SH-SY5Y (cell line): Measurements from ENCODE around the gene SLC6A2.

ENCODE experiments used
- GATA2 ChIP-seq: IDR thresholded peaks from 2 replicates; pipeline ENCODE4 v1.6.1; 2011; ENCODE audit warnings: mild to moderate bottlenecking, low read depth, low read length
- GATA3 ChIP-seq: IDR thresholded peaks from 2 replicates; pipeline ENCODE4 v1.6.1; 2011; ENCODE audit warnings: low read depth, mild to moderate bottlenecking, low read length, moderate library complexity

DNA sequence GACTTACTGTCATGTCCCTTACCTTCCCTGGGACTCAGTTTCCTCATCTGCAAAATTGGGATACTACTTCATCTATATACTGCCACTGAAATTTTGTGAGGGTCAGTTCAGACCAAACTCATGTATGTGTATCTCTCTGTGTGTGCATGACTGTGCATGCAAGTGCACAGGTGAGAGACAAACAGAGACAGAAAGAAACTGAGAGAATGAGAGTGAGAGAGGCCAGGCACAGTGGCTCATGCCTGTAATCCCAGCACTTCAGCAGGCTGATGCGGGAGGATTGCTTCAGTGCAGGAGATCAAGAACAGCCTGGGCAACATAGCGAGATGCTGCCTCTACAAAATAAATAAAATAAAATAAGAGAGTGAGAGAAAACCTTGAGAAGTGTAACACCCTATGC, 32.1 kb upstream of the SLC6A2 start:
- TF ChIP-seq GATA2 (no peak), GATA3 (no peak)
